PC-9 (cell line): Measurements from ENCODE around the gene CKAP2. TPM values are rescaled to one million over a fixed set of nuclear protein-coding genes. Genes with fewer than 3 reads are reported as not detected.
"Not testable (repeated sequence)": the region's sequence is repeated elsewhere in the genome, so short reads cannot be mapped to it uniquely, and the experiment has no call there.

Experiments
- BruUV-seq: library from RNA; stranded (reverse); fragments of 400-500 nt; replicated peaks from 2 replicates; lab custom pipeline; 2021; lab: Mats Ljungman, UMichigan
- CTCF ChIA-PET: fragments of 300-600 bp; sonication (Branson Sonifier 250); formaldehyde crosslinking; loops from one replicate; lab custom pipeline; 2022; ENCODE audit warnings: antibody characterized with exemption; lab: Charles Lee
- POLR2A ChIA-PET: fragments of 300-600 bp; sonication (Branson Sonifier 250); formaldehyde crosslinking; loops from one replicate; lab custom pipeline; 2022; ENCODE audit warnings: antibody characterized with exemption; ENCODE audit not compliant: unreplicated experiment; lab: Charles Lee
- DNase-seq, 2 experiments: peaks; one replicate each; pipeline versions ENCODE4 v3.0.0 to v3.0.0-alpha.2; 2015 to 2022; ENCODE audit warnings: mixed read lengths in 1 of 2
- H2AFZ ChIP-seq: fragments of 200-600 bp; sonication (generic); 2 replicates; pipeline ENCODE4 v1.8.1; 2017; ENCODE audit warnings: antibody characterized with exemption
- H3F3A ChIP-seq: fragments of 200-600 bp; sonication (generic); 2 replicates; pipeline ENCODE4 v1.8.1; 2017; ENCODE audit warnings: antibody characterized with exemption, mild to moderate bottlenecking, low read depth; ENCODE audit not compliant: insufficient read depth
- H3K27ac ChIP-seq: fragments of 200-600 bp; sonication (generic); 2 replicates; pipeline ENCODE4 v1.6.1; 2016; ENCODE audit warnings: mixed run types
- H3K27me3 ChIP-seq: fragments of 200-600 bp; sonication (generic); 2 replicates; pipeline ENCODE4 v1.6.1; 2016; ENCODE audit warnings: low read depth, mixed run types; ENCODE audit not compliant: insufficient read depth
- H3K36me3 ChIP-seq: fragments of 200-600 bp; sonication (generic); 2 replicates; pipeline ENCODE4 v1.6.1; 2016; ENCODE audit warnings: low read depth, mixed run types
- H3K4me1 ChIP-seq: fragments of 200-600 bp; sonication (generic); replicated peaks from 2 replicates; pipeline ENCODE4 v1.6.1; 2016; ENCODE audit warnings: mixed run types; ENCODE audit not compliant: insufficient read depth
- H3K4me2 ChIP-seq: fragments of 200-600 bp; sonication (generic); 2 replicates; pipeline ENCODE4 v1.6.1; 2017; ENCODE audit warnings: mixed run types
- H3K4me3 ChIP-seq: fragments of 200-600 bp; sonication (generic); 2 replicates; pipeline ENCODE4 v1.6.1; 2016; ENCODE audit warnings: mixed run types
- H3K79me2 ChIP-seq: fragments of 200-600 bp; sonication (generic); 2 replicates; pipeline ENCODE4 v1.6.1; 2017; ENCODE audit warnings: low read depth, mixed run types
- H3K9me2 ChIP-seq: fragments of 200-600 bp; sonication (generic); 2 replicates; pipeline ENCODE4 v1.8.1; 2017; ENCODE audit warnings: mild to moderate bottlenecking; ENCODE audit not compliant: insufficient read depth
- H3K9me3 ChIP-seq: fragments of 200-600 bp; sonication (generic); 2 replicates; pipeline ENCODE4 v1.8.1; 2016; ENCODE audit warnings: low read depth; ENCODE audit not compliant: insufficient read depth
- H4K20me1 ChIP-seq: fragments of 200-600 bp; sonication (generic); 2 replicates; pipeline ENCODE4 v1.8.1; 2017; ENCODE audit not compliant: insufficient read depth
- CTCF ChIP-seq: fragments of 200-600 bp; sonication (generic); conservative IDR thresholded peaks from 2 replicates; pipeline ENCODE4 v1.6.1; 2017; ENCODE audit warnings: mixed run types, antibody characterized with exemption, mild to moderate bottlenecking, moderate library complexity
- EZH2 ChIP-seq: fragments of 200-600 bp; sonication (generic); IDR thresholded peaks from 2 replicates; pipeline ENCODE4 v1.8.0; 2017; ENCODE audit warnings: antibody characterized with exemption, low read depth
- intact Hi-C: fragments of 100-400 bp; cut with micrococcal nuclease; formaldehyde crosslinking; loops from one replicate; pipeline ENCODE4 v1.10.0; 2022; ENCODE audit not compliant: unreplicated experiment
- total RNA-seq: library from RNA; stranded (reverse); gene quantifications from 2 replicates; pipeline ENCODE4 v1.2.3, GENCODE V29; 2021

The CKAP2 gene
- total RNA-seq, 1 experiment from 2014 or later = 91.3 TPM

- Histone ChIP-seq H2AFZ (no peak overlapping the region), H3K36me3 (peaks cover 49% of the 10 kb centered on the region), H3F3A (peaks cover 11% of the 10 kb centered on the region; the same call in 1 of the 2 replicates), H3K27me3 (no peaks in the 10 kb centered on the region), H3K4me1 (no peaks in the 10 kb centered on the region), H3K9me2 (no peaks in the 10 kb centered on the region), H3K27ac (no peak overlapping the region), H3K4me2 (no peak overlapping the region), H3K79me2 (peaks cover 42% of the 10 kb centered on the region), H4K20me1 (no peaks in the 10 kb centered on the region; the same call in 1 of the 2 replicates), H3K4me3 (no peak overlapping the region), H3K9me3 (no peaks in the 10 kb centered on the region)
- TF ChIP-seq CTCF (no peak), EZH2 (no peak)
- intact Hi-C loops = no loop called here
- ChIA-PET POLR2A (no interaction called here), CTCF (no interaction called here)
- no peak for DNase-seq
- BruUV-seq = no TSS peak
Measured at GRCh38 chr13:52463526-52463925, 8.2 kb downstream of the CKAP2 start.

GRCh38 chr13:52468487-52468886 lies 13.2 kb downstream of the CKAP2 start:
- H2AFZ ChIP-seq, H3K4me3 ChIP-seq, H3K4me2 ChIP-seq, H3K9me2 ChIP-seq, H3K27ac ChIP-seq, H3K27me3 ChIP-seq, H4K20me1 ChIP-seq, intact Hi-C loops, H3K79me2 ChIP-seq, BruUV-seq, H3K9me3 ChIP-seq, H3K4me1 ChIP-seq, POLR2A ChIA-PET, DNase-seq, CTCF ChIA-PET: not testable (repeated sequence)
- H3K36me3 ChIP-seq = peaks cover 43% of the 10 kb centered on the region
- H3F3A ChIP-seq = peaks cover 17% of the 10 kb centered on the region

- POLR2A ChIA-PET, H3K9me3 ChIP-seq, H3K36me3 ChIP-seq, H3K9me2 ChIP-seq, H3K79me2 ChIP-seq, CTCF ChIA-PET, H3K27me3 ChIP-seq, H4K20me1 ChIP-seq, H3K4me1 ChIP-seq, BruUV-seq, intact Hi-C loops: not testable (repeated sequence)
- H3K4me2 ChIP-seq = peak overlapping the region; percentile 89
- peak overlapping the region; percentile 93 for H2AFZ ChIP-seq
- H3K27ac ChIP-seq = peak overlapping the region; percentile 100
- H3K4me3 ChIP-seq = peak overlapping the region; percentile 88
- H3F3A ChIP-seq = peaks cover 20% of the 10 kb centered on the region
- peak in 1 of 2 experiments; percentile 54 for DNase-seq
Measured at GRCh38 chr13:52480677-52481428, 25.6 kb downstream of the CKAP2 start.

GRCh38 chr13:52487078-52487477 lies 31.8 kb downstream of the CKAP2 start:
- H3K9me3 ChIP-seq, H3K4me1 ChIP-seq, POLR2A ChIA-PET, H3F3A ChIP-seq, H3K27ac ChIP-seq, H3K9me2 ChIP-seq, H3K4me3 ChIP-seq, BruUV-seq, H3K27me3 ChIP-seq, H3K79me2 ChIP-seq, CTCF ChIA-PET, H2AFZ ChIP-seq, H3K36me3 ChIP-seq, H3K4me2 ChIP-seq, intact Hi-C loops, DNase-seq, H4K20me1 ChIP-seq: not testable (repeated sequence)

- POLR2A ChIA-PET, H2AFZ ChIP-seq, H3K27ac ChIP-seq, H3K36me3 ChIP-seq, H3K4me2 ChIP-seq, H3K79me2 ChIP-seq, H3K9me2 ChIP-seq, H3K27me3 ChIP-seq, H3K9me3 ChIP-seq, H4K20me1 ChIP-seq, BruUV-seq, H3F3A ChIP-seq, CTCF ChIA-PET, H3K4me3 ChIP-seq, intact Hi-C loops, DNase-seq, H3K4me1 ChIP-seq: not testable (repeated sequence)
Measured at GRCh38 chr13:52488763-52489162, 33.5 kb downstream of the CKAP2 start.

GRCh38 chr13:52491015-52491414 lies 35.7 kb downstream of the CKAP2 start:
- H3K27me3 ChIP-seq, DNase-seq, H4K20me1 ChIP-seq, H3K79me2 ChIP-seq, H3K27ac ChIP-seq, H3K9me2 ChIP-seq, POLR2A ChIA-PET, H2AFZ ChIP-seq, H3F3A ChIP-seq, H3K4me3 ChIP-seq, BruUV-seq, CTCF ChIA-PET, H3K36me3 ChIP-seq, intact Hi-C loops, H3K4me2 ChIP-seq, H3K4me1 ChIP-seq, H3K9me3 ChIP-seq: not testable (repeated sequence)
